H9 (cell line): Measurements from ENCODE around the gene RRBP1. TPM values are rescaled to one million over a fixed set of nuclear protein-coding genes. Genes with fewer than 3 reads are reported as not detected.
A peak's percentile ranks its signal among the peaks of the same experiment; 100 is the strongest.

Source experiments
- DNase-seq: peaks from one replicate; pipeline ENCODE4 v3.0.0-alpha.2; 2017
- H2AFZ ChIP-seq: one replicate; pipeline ENCODE4 v1.6.1; 2013; ENCODE audit warnings: mild to moderate bottlenecking, low read length, control low read depth, moderate library complexity
- H2AK5ac ChIP-seq: 2 replicates; pipeline ENCODE4 v1.6.1; 2013; ENCODE audit warnings: low read length, control low read depth, mixed read lengths; ENCODE audit not compliant: insufficient read length
- H2BK120ac ChIP-seq: one replicate; pipeline ENCODE4 v1.6.1; 2013; ENCODE audit warnings: low read depth, mild to moderate bottlenecking, low read length, control low read depth, inconsistent platforms; ENCODE audit not compliant: poor library complexity, severe bottlenecking
- H2BK12ac ChIP-seq: 2 replicates; pipeline ENCODE4 v1.6.1; 2013; ENCODE audit warnings: low read length, control low read depth, mixed read lengths, low read depth; ENCODE audit not compliant: insufficient read length
- H2BK15ac ChIP-seq: 2 replicates; pipeline ENCODE4 v1.6.1; 2013; ENCODE audit warnings: low read depth, low read length, control low read depth
- H2BK20ac ChIP-seq: one replicate; pipeline ENCODE4 v1.6.1; 2013; ENCODE audit warnings: low read depth, mild to moderate bottlenecking, low read length, control low read depth, inconsistent platforms; ENCODE audit not compliant: poor library complexity, severe bottlenecking
- H2BK5ac ChIP-seq: 2 replicates; pipeline ENCODE4 v1.6.1; 2013; ENCODE audit warnings: low read length, control low read depth, mixed read lengths; ENCODE audit not compliant: insufficient read length
- H3K14ac ChIP-seq: 2 replicates; pipeline ENCODE4 v1.6.1; 2013; ENCODE audit warnings: low read length, control low read depth; ENCODE audit not compliant: insufficient read depth
- H3K18ac ChIP-seq: 2 replicates; pipeline ENCODE4 v1.6.1; 2013; ENCODE audit warnings: low read depth, mild to moderate bottlenecking, mixed read lengths, low read length, control low read depth; ENCODE audit not compliant: insufficient read length
- H3K23ac ChIP-seq: 2 replicates; pipeline ENCODE4 v1.6.1; 2013; ENCODE audit warnings: low read length, control low read depth, mixed read lengths, low read depth; ENCODE audit not compliant: insufficient read length
- H3K23me2 ChIP-seq: 2 replicates; pipeline ENCODE4 v1.6.1; 2013; ENCODE audit warnings: low read depth, mild to moderate bottlenecking, mixed read lengths, low read length, control low read depth; ENCODE audit not compliant: insufficient read length, poor library complexity, severe bottlenecking
- H3K27ac ChIP-seq: 2 replicates; pipeline ENCODE4 v1.5.1; 2013; ENCODE audit warnings: low read length, control low read depth, mixed read lengths, low read depth; ENCODE audit not compliant: insufficient read length
- H3K27me3 ChIP-seq: 2 replicates; pipeline ENCODE4 v1.6.1; 2013; ENCODE audit warnings: low read length, control low read depth, inconsistent platforms; ENCODE audit not compliant: insufficient read depth
- H3K4ac ChIP-seq: 2 replicates; pipeline ENCODE4 v1.6.1; 2013; ENCODE audit warnings: low read depth, mild to moderate bottlenecking, control low read depth, inconsistent platforms, low read length, moderate library complexity
- H3K4me1 ChIP-seq: 2 replicates; pipeline ENCODE4 v1.6.1; 2013; ENCODE audit warnings: low read length, control low read depth, inconsistent platforms; ENCODE audit not compliant: insufficient read depth
- H3K4me2 ChIP-seq: 2 replicates; pipeline ENCODE4 v1.6.1; 2013; ENCODE audit warnings: low read length, control low read depth, mixed read lengths; ENCODE audit not compliant: insufficient read length, insufficient read depth
- H3K56ac ChIP-seq: 2 replicates; pipeline ENCODE4 v1.6.1; 2013; ENCODE audit warnings: low read depth, mild to moderate bottlenecking, mixed read lengths, low read length, control low read depth; ENCODE audit not compliant: insufficient read length
- H3K79me1 ChIP-seq: 2 replicates; pipeline ENCODE4 v1.6.1; 2013; ENCODE audit warnings: low read depth, mild to moderate bottlenecking, moderate library complexity, low read length, control low read depth, inconsistent platforms; ENCODE audit not compliant: insufficient read depth, poor library complexity, severe bottlenecking
- H3K79me2 ChIP-seq: 2 replicates; pipeline ENCODE4 v1.6.1; 2013; ENCODE audit warnings: low read length, control low read depth, inconsistent platforms; ENCODE audit not compliant: insufficient read depth
- H3K9ac ChIP-seq: 2 replicates; pipeline ENCODE4 v1.6.1; 2013; ENCODE audit warnings: low read length, control low read depth, mixed read lengths; ENCODE audit not compliant: insufficient read length; ENCODE audit errors: extremely low read depth
- H3K9me3 ChIP-seq: one replicate; pipeline ENCODE4 v1.6.1; 2013; ENCODE audit warnings: low read depth, low read length, inconsistent platforms; ENCODE audit not compliant: control insufficient read depth
- H3T11ph ChIP-seq: one replicate; pipeline ENCODE4 v1.6.1; 2013; ENCODE audit warnings: mild to moderate bottlenecking, low read length, control low read depth, inconsistent platforms
- H4K20me1 ChIP-seq: one replicate; pipeline ENCODE4 v1.6.1; 2013; ENCODE audit not compliant: control insufficient read depth, insufficient read length, insufficient read depth
- H4K5ac ChIP-seq: 2 replicates; pipeline ENCODE4 v1.6.1; 2013; ENCODE audit warnings: low read depth, mild to moderate bottlenecking, mixed read lengths, low read length, control low read depth; ENCODE audit not compliant: insufficient read length
- H4K8ac ChIP-seq: replicated peaks from 2 replicates; pipeline ENCODE4 v1.6.1; 2013; ENCODE audit warnings: low read length, control low read depth, mixed read lengths, low read depth; ENCODE audit not compliant: insufficient read length
- H4K91ac ChIP-seq: 2 replicates; pipeline ENCODE4 v1.6.1; 2013; ENCODE audit warnings: low read depth, mild to moderate bottlenecking, moderate library complexity, mixed read lengths, low read length, control low read depth; ENCODE audit not compliant: insufficient read length
- H3K27ac Mint-ChIP-seq, 3 experiments: 2 replicates in 2 of 3; 3 replicates in 1 of 3; pipeline ENCODE4 v1.8.0; 2020 to 2021; ENCODE audit warnings: mixed read lengths in 3 of 3, mild to moderate bottlenecking in 1 of 3, moderate library complexity in 1 of 3
- H3K27me3 Mint-ChIP-seq: 2 replicates; pipeline ENCODE4 v1.8.0; 2021; ENCODE audit warnings: low read depth, mild to moderate bottlenecking, moderate library complexity, mixed read lengths
- H3K36me3 Mint-ChIP-seq, 3 experiments: 2 replicates in 2 of 3; 3 replicates in 1 of 3; pipeline ENCODE4 v1.8.0; 2020 to 2021; ENCODE audit warnings: low read depth in 3 of 3, mixed read lengths in 3 of 3; ENCODE audit not compliant: insufficient read depth in 1 of 3
- H3K4me1 Mint-ChIP-seq, 2 experiments: 2 replicates each; pipeline ENCODE4 v1.8.0; 2020; ENCODE audit warnings: mixed read lengths in 2 of 2
- H3K4me3 Mint-ChIP-seq, 2 experiments: 2 replicates in 1 of 2; 3 replicates in 1 of 2; pipeline ENCODE4 v1.8.0; 2020 to 2021; ENCODE audit warnings: mild to moderate bottlenecking in 2 of 2, mixed read lengths in 2 of 2, moderate library complexity in 1 of 2
- H3K9me3 Mint-ChIP-seq, 2 experiments: 2 replicates in 1 of 2; 3 replicates in 1 of 2; pipeline ENCODE4 v1.8.0; 2020; ENCODE audit warnings: mild to moderate bottlenecking in 2 of 2, mixed read lengths in 2 of 2, moderate library complexity in 1 of 2
- CTCF ChIP-seq: fragments of 200-600 bp; sonication (generic); conservative IDR thresholded peaks from 3 replicates; pipeline ENCODE4 v1.8.0; 2021; ENCODE audit warnings: antibody characterized with exemption, mild to moderate bottlenecking
- WGBS: extraction: QIAGEN DNeasy Blood & Tissue Kit; methylation state at CpG from one replicate; pipeline ENCODE4 v1.1.7; 2013; ENCODE audit warnings: missing lambda C conversion rate, low lambda C conversion rate, mixed read lengths; ENCODE audit not compliant: insufficient read length; ENCODE audit errors: extremely low coverage; 5-methylcytosine and 5-hydroxymethylcytosine counted together
- total RNA-seq: library from RNA; stranded (reverse); gene quantifications from 2 replicates; pipeline ENCODE4 v1.2.1, GENCODE V29; 2021

Gene RRBP1
- total RNA-seq, 1 experiment from 2014 or later: 97.8 TPM

- H3T11ph ChIP-seq: no peak overlapping the region
- H3K23me2 ChIP-seq: no peaks in the 10 kb centered on the region
- TF ChIP-seq CTCF: no peak
- H3K27ac ChIP-seq: no peak overlapping the region
- H3K79me1 ChIP-seq: peaks cover 10% of the 10 kb centered on the region
- H3K4ac ChIP-seq: no peak overlapping the region
- Mint-ChIP-seq H3K27me3 (no peaks in the 10 kb centered on the region), H3K9me3 (no peaks in the 10 kb centered on the region), H3K4me3 (no peak overlapping the region), H3K36me3 (peaks cover 8 to 14% (median 11%) of the 10 kb centered on the region in 3 experiments; a peak in 5 of 7 replicates), H3K4me1 (peaks cover 45 to 55% of the 10 kb centered on the region in 2 experiments), H3K27ac (peak overlapping the region in 2 of 3 experiments; percentile 15 to 57; a peak in 3 of 7 replicates)
- no peak overlapping the region for H3K18ac ChIP-seq
- no peak overlapping the region for H4K5ac ChIP-seq
- H2AFZ ChIP-seq: no peak overlapping the region
- no peak overlapping the region for H3K56ac ChIP-seq
- no peaks in the 10 kb centered on the region for H3K27me3 ChIP-seq
- no peak overlapping the region for H4K8ac ChIP-seq
- no peak overlapping the region for H2AK5ac ChIP-seq
- no peak overlapping the region for H3K4me2 ChIP-seq
- WGBS: no CpG with 5 or more reads among the region's 12 CpGs
- no peaks in the 10 kb centered on the region; the same call in 1 of the 2 replicates for H3K4me1 ChIP-seq
- no peaks in the 10 kb centered on the region for H4K20me1 ChIP-seq
- no peak overlapping the region for H2BK120ac ChIP-seq
- H3K9ac ChIP-seq: no peak overlapping the region
- no peak overlapping the region for H2BK12ac ChIP-seq
- H4K91ac ChIP-seq: no peak overlapping the region
- H3K14ac ChIP-seq: no peak overlapping the region
- no peak for DNase-seq
- H2BK15ac ChIP-seq: no peak overlapping the region
- no peak overlapping the region for H2BK5ac ChIP-seq
- H3K23ac ChIP-seq: no peak overlapping the region
- H2BK20ac ChIP-seq: no peak overlapping the region
- H3K9me3 ChIP-seq: no peaks in the 10 kb centered on the region
- H3K79me2 ChIP-seq: peaks cover 30% of the 10 kb centered on the region; the same call in 1 of the 2 replicates
These were observed 31.5 kb downstream of the RRBP1 start for GRCh38 chr20:17650301-17651128.
